Endothelial cell of umbilical vein (primary cell): ENCODE data around the gene GAD2. TPM values are rescaled to one million over a fixed set of nuclear protein-coding genes. Genes with fewer than 3 reads are reported as not detected.
A peak's percentile ranks its signal among the peaks of the same experiment; 100 is the strongest.

ENCODE experiments used
- BruUV-seq: library from RNA; stranded (reverse); fragments of 400-500 nt; replicated peaks from 2 replicates; lab custom pipeline; 2021; lab: Mats Ljungman, UMichigan
- CTCF ChIA-PET: fragments of 300-600, 350-600 bp; sonication (Branson Sonifier 250); formaldehyde crosslinking; loops from one replicate; lab custom pipeline; 2021; ENCODE audit warnings: antibody characterized with exemption, inconsistent platforms; lab: Charles Lee
- POLR2A ChIA-PET: fragments of 300-600, 350-600 bp; sonication (Branson Sonifier 250); formaldehyde crosslinking; loops from one replicate; lab custom pipeline; 2021; ENCODE audit warnings: antibody characterized with exemption, inconsistent platforms; lab: Charles Lee
- DNase-seq: peaks from one replicate; pipeline ENCODE4 v3.0.0-alpha.2; 2011; ENCODE audit warnings: low read depth, low spot score
- FAIRE-seq: peaks from 2 replicates; lab custom pipeline; 2011; peaks lifted over from hg19 to GRCh38; lab: Jason Lieb, UNC
- H2AFZ ChIP-seq: 2 replicates; pipeline ENCODE4 v1.6.0; 2012; ENCODE audit warnings: low read depth, low read length, control low read depth, inconsistent platforms
- H3K27ac ChIP-seq: 2 replicates; pipeline ENCODE4 v1.5.1; 2011; ENCODE audit warnings: low read depth, mild to moderate bottlenecking, control low read depth, low read length, moderate library complexity; ENCODE audit not compliant: insufficient read depth
- H3K27me3 ChIP-seq, 2 experiments: 2 replicates each; pipeline versions ENCODE4 v1.6.0 to v1.6.1; 2011; ENCODE audit warnings: low read length in 2 of 2, mixed read lengths in 1 of 2; ENCODE audit not compliant: control insufficient read depth in 2 of 2, insufficient read depth in 2 of 2
- H3K36me3 ChIP-seq, 2 experiments: 2 replicates in 1 of 2; 3 replicates in 1 of 2; pipeline ENCODE4 v1.5.1; 2011; ENCODE audit warnings: low read length in 2 of 2, mild to moderate bottlenecking in 1 of 2, moderate library complexity in 1 of 2; ENCODE audit not compliant: control insufficient read depth in 2 of 2, insufficient read depth in 2 of 2; ENCODE audit errors: extremely low read depth in 1 of 2
- H3K4me1 ChIP-seq: 3 replicates; pipeline ENCODE4 v1.5.1; 2011; ENCODE audit warnings: mild to moderate bottlenecking, low read length; ENCODE audit not compliant: control insufficient read depth, insufficient read depth; ENCODE audit errors: extremely low read depth
- H3K4me2 ChIP-seq: 2 replicates; pipeline ENCODE4 v1.6.1; 2011; ENCODE audit warnings: low read length, control low read depth, mixed read lengths; ENCODE audit not compliant: insufficient read depth
- H3K4me3 ChIP-seq, 3 experiments: fragments of 200-600 bp in 1 of 3; sonication (generic), shearing (Covaris generic) in 1 of 3; replicated peaks in 1 of 3; 2 replicates each; pipeline ENCODE4 v1.5.1; 2011 to 2016; ENCODE audit warnings: control low read depth in 3 of 3, low read length in 3 of 3, mild to moderate bottlenecking in 2 of 3, inconsistent platforms in 1 of 3, low read depth in 1 of 3, moderate library complexity in 1 of 3; ENCODE audit not compliant: insufficient read depth in 1 of 3
- H3K79me2 ChIP-seq: 2 replicates; pipeline ENCODE4 v1.6.0; 2012; ENCODE audit warnings: low read length, inconsistent platforms; ENCODE audit not compliant: control insufficient read depth, insufficient read depth
- H3K9ac ChIP-seq: replicated peaks from 2 replicates; pipeline ENCODE3; 2011; ENCODE audit warnings: low read length, control low read depth; ENCODE audit not compliant: insufficient read depth; ENCODE audit errors: extremely low read depth
- H3K9me1 ChIP-seq: replicated peaks from 3 replicates; pipeline ENCODE4 v1.6.0; 2011; ENCODE audit warnings: mild to moderate bottlenecking, low read length; ENCODE audit not compliant: control insufficient read depth, insufficient read depth; ENCODE audit errors: extremely low read depth
- H3K9me3 ChIP-seq: replicated peaks from 2 replicates; pipeline ENCODE4 v1.5.1; 2012; ENCODE audit warnings: low read length, inconsistent platforms; ENCODE audit not compliant: control insufficient read depth, insufficient read depth
- H4K20me1 ChIP-seq: replicated peaks from 2 replicates; pipeline ENCODE3; 2011; ENCODE audit warnings: mild to moderate bottlenecking, low read length; ENCODE audit not compliant: control insufficient read depth, insufficient read depth; ENCODE audit errors: extremely low read depth
- FOS ChIP-seq: IDR thresholded peaks from 2 replicates; pipeline ENCODE4 v1.6.1; 2011; ENCODE audit warnings: mild to moderate bottlenecking, low read length, moderate library complexity, borderline replicate concordance; ENCODE audit not compliant: insufficient read depth
- GATA2 ChIP-seq: IDR thresholded peaks from 2 replicates; pipeline ENCODE4 v1.7.0; 2011; ENCODE audit warnings: low read depth, mild to moderate bottlenecking, moderate library complexity, mixed read lengths, low read length; ENCODE audit not compliant: insufficient read length, insufficient read depth
- JUN ChIP-seq: IDR thresholded peaks from 2 replicates; pipeline ENCODE4 v1.6.1; 2011; ENCODE audit warnings: borderline replicate concordance, low read depth; ENCODE audit not compliant: insufficient read length, insufficient read depth
- POLR2AphosphoS5 ChIP-seq: IDR thresholded peaks from 2 replicates; pipeline ENCODE4 v1.6.1; 2012; ENCODE audit warnings: low read depth, mild to moderate bottlenecking, control low read depth, low read length, moderate library complexity; ENCODE audit not compliant: insufficient read depth
- dilution Hi-C: fragments of 300-500 bp; cut with MboI; formaldehyde crosslinking; loops from one replicate; pipeline ENCODE4 v1.15.0; 2019; ENCODE audit warnings: low sequenced_read_pairs; ENCODE audit not compliant: extremely low pct_ligation_motif_present
- intact Hi-C: fragments of 100-400 bp; cut with micrococcal nuclease; formaldehyde crosslinking; loops from one replicate; pipeline ENCODE4 v1.10.0; 2022
- polyA plus RNA-seq, 4 experiments: library from polyadenylated mRNA; depleted of rRNA in 3 of 4; stranded (reverse) in 3 of 4; unstranded in 1 of 4; fragments of >200 nt; gene quantifications; 2 replicates each; pipeline versions ENCODE4 v1.2.1 to v1.2.3, GENCODE V29; 2011 to 2012; ENCODE audit warnings: missing spikeins in 1 of 4
- total RNA-seq: library from RNA; stranded (reverse); gene quantifications from 2 replicates; pipeline ENCODE4 v1.2.3, GENCODE V29; 2021
- TF ChIP-seq, protein P1 (sequence below): IDR thresholded peaks from 2 replicates; pipeline ENCODE4 v1.6.1; 2011; ENCODE audit not compliant: insufficient read depth, insufficient read length
- TF ChIP-seq, protein P2 (sequence below), 2 donors: IDR thresholded peaks; 1 replicate in 1 of 2; 2 replicates in 1 of 2; pipeline ENCODE4 v1.5.1; 2011; ENCODE audit warnings: low read length in 2 of 2, mild to moderate bottlenecking in 2 of 2, moderate library complexity in 2 of 2, control low read depth in 1 of 2, inconsistent platforms in 1 of 2, low read depth in 1 of 2; ENCODE audit not compliant: insufficient read depth in 1 of 2; ENCODE audit errors: extremely low read depth in 1 of 2

The GAD2 gene
- total and polyA plus RNA-seq, 2 donors (not counting 3 experiments of a cell fraction or from before 2014, with no cell fraction given): not detected

DNA sequence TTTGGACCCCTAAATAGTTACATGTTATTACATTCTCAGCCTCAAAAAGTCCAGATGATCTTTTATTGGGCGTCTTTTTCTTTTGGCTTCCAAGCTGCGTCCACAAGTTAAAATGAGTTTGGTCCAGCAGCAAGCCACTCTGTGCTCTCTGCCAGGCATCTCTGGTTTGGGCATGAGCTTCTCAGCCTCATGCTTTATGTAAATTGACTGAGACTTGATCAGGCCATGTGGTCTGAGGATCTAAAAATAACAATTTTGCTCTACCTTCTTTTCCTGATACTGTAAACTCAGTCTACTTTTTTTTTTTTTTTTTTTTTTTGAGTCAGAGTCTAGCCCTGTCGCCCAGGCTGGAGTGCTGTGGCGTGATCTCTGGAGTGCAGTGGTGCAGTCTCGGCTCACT, 15.6 kb downstream of the GAD2 start:
- intact Hi-C loops (no loop called here), dilution Hi-C loops (no loop called here)
- ChIA-PET CTCF (no interaction called here), POLR2A (no interaction called here)
- Histone ChIP-seq H3K4me2 (no peak overlapping the region), H3K4me1 (no peaks in the 10 kb centered on the region), H3K27me3 (no peaks in the 10 kb centered on the region), H3K27ac (no peak overlapping the region), H3K79me2 (no peaks in the 10 kb centered on the region), H3K9me1 (no peaks in the 10 kb centered on the region), H3K9me3 (no peaks in the 10 kb centered on the region), H4K20me1 (no peaks in the 10 kb centered on the region), H3K9ac (no peak overlapping the region), H3K36me3 (no peaks in the 10 kb centered on the region), H3K4me3 (no peak overlapping the region), H2AFZ (no peak overlapping the region)
- no peak for TF ChIP-seq JUN
- TF ChIP-seq, protein P1, sequence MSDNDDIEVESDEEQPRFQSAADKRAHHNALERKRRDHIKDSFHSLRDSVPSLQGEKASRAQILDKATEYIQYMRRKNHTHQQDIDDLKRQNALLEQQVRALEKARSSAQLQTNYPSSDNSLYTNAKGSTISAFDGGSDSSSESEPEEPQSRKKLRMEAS: no peak
- TF ChIP-seq POLR2AphosphoS5: no peak
- no peak for TF ChIP-seq GATA2
- no peak for TF ChIP-seq FOS
- TF ChIP-seq, protein P2, sequence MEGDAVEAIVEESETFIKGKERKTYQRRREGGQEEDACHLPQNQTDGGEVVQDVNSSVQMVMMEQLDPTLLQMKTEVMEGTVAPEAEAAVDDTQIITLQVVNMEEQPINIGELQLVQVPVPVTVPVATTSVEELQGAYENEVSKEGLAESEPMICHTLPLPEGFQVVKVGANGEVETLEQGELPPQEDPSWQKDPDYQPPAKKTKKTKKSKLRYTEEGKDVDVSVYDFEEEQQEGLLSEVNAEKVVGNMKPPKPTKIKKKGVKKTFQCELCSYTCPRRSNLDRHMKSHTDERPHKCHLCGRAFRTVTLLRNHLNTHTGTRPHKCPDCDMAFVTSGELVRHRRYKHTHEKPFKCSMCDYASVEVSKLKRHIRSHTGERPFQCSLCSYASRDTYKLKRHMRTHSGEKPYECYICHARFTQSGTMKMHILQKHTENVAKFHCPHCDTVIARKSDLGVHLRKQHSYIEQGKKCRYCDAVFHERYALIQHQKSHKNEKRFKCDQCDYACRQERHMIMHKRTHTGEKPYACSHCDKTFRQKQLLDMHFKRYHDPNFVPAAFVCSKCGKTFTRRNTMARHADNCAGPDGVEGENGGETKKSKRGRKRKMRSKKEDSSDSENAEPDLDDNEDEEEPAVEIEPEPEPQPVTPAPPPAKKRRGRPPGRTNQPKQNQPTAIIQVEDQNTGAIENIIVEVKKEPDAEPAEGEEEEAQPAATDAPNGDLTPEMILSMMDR (IDR thresholded peaks at IDR 0.05; ENCODE audit: extremely low read depth in 1 of 2, insufficient read depth in 1 of 2, low read depth in 1 of 2, low read length in 2 of 2): no peak
- BruUV-seq: no TSS peak
- FAIRE-seq (peak; percentile 59), DNase-seq (no peak)
